ENCODE results near the gene AIG1. TPM values are rescaled to one million over a fixed set of nuclear protein-coding genes. Genes with fewer than 3 reads are reported as not detected.
A peak's percentile ranks its signal among the peaks of the same experiment; 100 is the strongest.

Gene AIG1
- total and polyA plus RNA-seq, 2 of the 13 experiments (the other 11 are each of a cell fraction or from before 2014, with no cell fraction given): 115 to 197 TPM

DNA sequence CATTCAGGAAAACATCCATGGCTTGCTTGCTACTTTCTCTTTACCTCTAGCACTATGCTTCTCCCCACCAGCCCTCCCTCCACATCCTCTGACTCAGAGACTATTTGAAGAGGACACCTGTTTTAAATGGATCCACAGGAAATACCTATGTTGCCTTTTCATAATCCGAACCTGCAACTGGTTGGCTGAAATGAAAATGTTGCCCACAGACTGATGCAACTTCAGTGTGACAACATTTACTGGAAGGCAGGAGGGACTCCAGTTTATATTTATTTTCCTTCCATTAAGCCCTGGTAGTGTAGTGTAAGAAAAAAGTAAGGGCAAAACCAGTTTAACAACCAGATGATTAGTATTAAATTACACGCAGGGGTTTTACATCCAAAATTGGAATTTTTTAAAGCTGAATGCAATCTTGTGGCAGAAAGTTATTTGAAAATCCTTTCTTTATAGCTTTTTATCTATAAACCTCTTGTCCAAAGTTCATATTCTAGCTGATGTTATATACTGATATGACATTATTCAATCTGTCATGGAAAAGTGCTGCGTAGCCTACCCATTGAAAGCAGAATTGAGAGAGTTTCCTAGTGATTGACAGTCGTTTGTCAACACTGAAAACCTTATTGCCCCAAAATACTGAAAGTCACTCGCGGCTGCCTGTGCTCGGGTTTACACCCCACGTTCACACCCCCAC lies 881 bp upstream of the AIG1 start (continued):
- TF ChIP-seq ZNF720 (CRISPR knock-in tag; IDR thresholded peaks at IDR 0.05): no peak
- TF ChIP-seq, protein P1, sequence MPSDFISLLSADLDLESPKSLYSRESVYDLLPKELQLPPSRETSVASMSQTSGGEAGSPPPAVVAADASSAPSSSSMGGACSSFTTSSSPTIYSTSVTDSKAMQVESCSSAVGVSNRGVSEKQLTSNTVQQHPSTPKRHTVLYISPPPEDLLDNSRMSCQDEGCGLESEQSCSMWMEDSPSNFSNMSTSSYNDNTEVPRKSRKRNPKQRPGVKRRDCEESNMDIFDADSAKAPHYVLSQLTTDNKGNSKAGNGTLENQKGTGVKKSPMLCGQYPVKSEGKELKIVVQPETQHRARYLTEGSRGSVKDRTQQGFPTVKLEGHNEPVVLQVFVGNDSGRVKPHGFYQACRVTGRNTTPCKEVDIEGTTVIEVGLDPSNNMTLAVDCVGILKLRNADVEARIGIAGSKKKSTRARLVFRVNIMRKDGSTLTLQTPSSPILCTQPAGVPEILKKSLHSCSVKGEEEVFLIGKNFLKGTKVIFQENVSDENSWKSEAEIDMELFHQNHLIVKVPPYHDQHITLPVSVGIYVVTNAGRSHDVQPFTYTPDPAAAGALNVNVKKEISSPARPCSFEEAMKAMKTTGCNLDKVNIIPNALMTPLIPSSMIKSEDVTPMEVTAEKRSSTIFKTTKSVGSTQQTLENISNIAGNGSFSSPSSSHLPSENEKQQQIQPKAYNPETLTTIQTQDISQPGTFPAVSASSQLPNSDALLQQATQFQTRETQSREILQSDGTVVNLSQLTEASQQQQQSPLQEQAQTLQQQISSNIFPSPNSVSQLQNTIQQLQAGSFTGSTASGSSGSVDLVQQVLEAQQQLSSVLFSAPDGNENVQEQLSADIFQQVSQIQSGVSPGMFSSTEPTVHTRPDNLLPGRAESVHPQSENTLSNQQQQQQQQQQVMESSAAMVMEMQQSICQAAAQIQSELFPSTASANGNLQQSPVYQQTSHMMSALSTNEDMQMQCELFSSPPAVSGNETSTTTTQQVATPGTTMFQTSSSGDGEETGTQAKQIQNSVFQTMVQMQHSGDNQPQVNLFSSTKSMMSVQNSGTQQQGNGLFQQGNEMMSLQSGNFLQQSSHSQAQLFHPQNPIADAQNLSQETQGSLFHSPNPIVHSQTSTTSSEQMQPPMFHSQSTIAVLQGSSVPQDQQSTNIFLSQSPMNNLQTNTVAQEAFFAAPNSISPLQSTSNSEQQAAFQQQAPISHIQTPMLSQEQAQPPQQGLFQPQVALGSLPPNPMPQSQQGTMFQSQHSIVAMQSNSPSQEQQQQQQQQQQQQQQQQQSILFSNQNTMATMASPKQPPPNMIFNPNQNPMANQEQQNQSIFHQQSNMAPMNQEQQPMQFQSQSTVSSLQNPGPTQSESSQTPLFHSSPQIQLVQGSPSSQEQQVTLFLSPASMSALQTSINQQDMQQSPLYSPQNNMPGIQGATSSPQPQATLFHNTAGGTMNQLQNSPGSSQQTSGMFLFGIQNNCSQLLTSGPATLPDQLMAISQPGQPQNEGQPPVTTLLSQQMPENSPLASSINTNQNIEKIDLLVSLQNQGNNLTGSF (CRISPR knock-in tag; IDR thresholded peaks at IDR 0.05): no peak
- TF ChIP-seq SNAI1 (CRISPR knock-in tag; IDR thresholded peaks at IDR 0.05; ENCODE audit: borderline replicate concordance): 0 out of 2 replicates have a peak, but pooled peaks have one; percentile 52
- TF ChIP-seq RFXANK (CRISPR knock-in tag; IDR thresholded peaks at IDR 0.05): peak; percentile 21; the same call in 1 of the 2 replicates
- TF ChIP-seq ZNF441 (CRISPR knock-in tag; IDR thresholded peaks at IDR 0.05; ENCODE audit: borderline replicate concordance): peak; percentile 55; the same call in 1 of the 2 replicates
- TF ChIP-seq ZNF792 (CRISPR knock-in tag; IDR thresholded peaks at IDR 0.05): peak; percentile 30; the same call in 1 of the 2 replicates
- peak; percentile 85 for TF ChIP-seq TEAD3 (CRISPR knock-in tag; optimal IDR thresholded peaks at IDR 0.05; ENCODE audit: borderline replicate concordance)
- TF ChIP-seq ZNF737 (CRISPR knock-in tag; IDR thresholded peaks at IDR 0.05; ENCODE audit: borderline replicate concordance): no peak
- TF ChIP-seq ZBTB43 (CRISPR knock-in tag; conservative IDR thresholded peaks at IDR 0.05): peak; percentile 42; the same call in 1 of the 2 replicates
- peak; percentile 97 for TF ChIP-seq DNMT3B (CRISPR knock-in tag; conservative IDR thresholded peaks at IDR 0.05)
- no peak for TF ChIP-seq KAT2B (IDR thresholded peaks at IDR 0.05; ENCODE audit: borderline replicate concordance, low read depth, low read length)
- no peak for TF ChIP-seq HNRNPLL (IDR thresholded peaks at IDR 0.05; ENCODE audit: low read depth, low read length, poor library complexity, severe bottlenecking)
- peak; percentile 77; the same call in 1 of the 2 replicates for TF ChIP-seq SOX5 (CRISPR knock-in tag; IDR thresholded peaks at IDR 0.05; ENCODE audit: borderline replicate concordance)
- TF ChIP-seq POGK (CRISPR knock-in tag; conservative IDR thresholded peaks at IDR 0.05): peak; percentile 60; the same call in 1 of the 2 replicates
- TF ChIP-seq NR2F6 (IDR thresholded peaks at IDR 0.05): 0 out of 2 replicates have a peak, but pooled peaks have one; percentile 21
- peak; percentile 51; the same call in 1 of the 2 replicates for TF ChIP-seq NR2F6 (CRISPR knock-in tag; IDR thresholded peaks at IDR 0.05)
- TF ChIP-seq ZNF101 (CRISPR knock-in tag; IDR thresholded peaks at IDR 0.05; ENCODE audit: borderline replicate concordance, low read depth): no peak
- TF ChIP-seq NR2F2 (IDR thresholded peaks at IDR 0.05; ENCODE audit: borderline replicate concordance, low read depth): no peak
- TF ChIP-seq RELA (CRISPR knock-in tag; IDR thresholded peaks at IDR 0.05): no peak
- no peak for TF ChIP-seq ZNF234 (CRISPR knock-in tag; conservative IDR thresholded peaks at IDR 0.05)

Data from HepG2 (cell line).